Activated T-cell treated with anti-CD3 and anti-CD28 coated beads, Interleukin-2, amount 50 U/mL, for 48 hours (primary cell): Measurements from ENCODE around the gene LYG1.

Source experiments
- DNase-seq, 2 experiments: peaks; one replicate each; pipeline ENCODE4 v3.0.0-alpha.2; 2020

The LYG1 gene

GRCh38 chr2:99261242-99261641 lies 39.8 kb downstream of the LYG1 start:
- DNase-seq = no peak

GRCh38 chr2:99260184-99260583 lies 40.8 kb downstream of the LYG1 start:
- DNase-seq = no peak

GRCh38 chr2:99259465-99259864 lies 41.5 kb downstream of the LYG1 start:
- no peak for DNase-seq

GRCh38 chr2:99256677-99257076 lies 44.3 kb downstream of the LYG1 start:
- DNase-seq = no peak

GRCh38 chr2:99255491-99256318 lies 45.3 kb downstream of the LYG1 start, which contains the start of gene LYG2:
Gene LYG2 (minus strand): TSS chr2:99255666. CDS start chr2:99254260, 1,406 bp downstream.
- no peak for DNase-seq

GRCh38 chr2:99249951-99250350 lies 51.0 kb downstream of the LYG1 start:
- no peak for DNase-seq

GRCh38 chr2:99242151-99242550 lies 58.8 kb downstream of the LYG1 start:
- no peak for DNase-seq

GRCh38 chr2:99240431-99240830 lies 60.6 kb downstream of the LYG1 start:
- no peak for DNase-seq

GRCh38 chr2:99238599-99238998 lies 62.4 kb downstream of the LYG1 start:
- DNase-seq = no peak
